PC-3 (cell line): Measurements from ENCODE around the gene GSX2.

Experiments used
- CTCF ChIP-seq: fragments of 300-600 bp; sonication (generic); conservative IDR thresholded peaks from 2 replicates; pipeline ENCODE4 v1.5.1; 2017; ENCODE audit warnings: antibody characterized with exemption, low read depth, mild to moderate bottlenecking, low read length
- EZH2 ChIP-seq: fragments of 300-600 bp; sonication (generic); IDR thresholded peaks from one replicate; pipeline ENCODE4 v1.6.1; 2017; ENCODE audit warnings: antibody characterized with exemption, mild to moderate bottlenecking, low read length; ENCODE audit not compliant: unreplicated experiment
- EZH2phosphoT487 ChIP-seq: fragments of 300-600 bp; sonication (generic); IDR thresholded peaks from 2 replicates; pipeline ENCODE4 v1.6.1; 2018; ENCODE audit warnings: mild to moderate bottlenecking, antibody characterized with exemption, low read length, borderline replicate concordance

- TF ChIP-seq EZH2 (no peak), CTCF (no peak), EZH2phosphoT487 (no peak)
These were observed 39.8 kb upstream of the GSX2 start for GRCh38 chr4:54060116-54060515.
